ENCODE results near the gene RFX5. TPM values are rescaled to one million over a fixed set of nuclear protein-coding genes. Genes with fewer than 3 reads are reported as not detected.
"Not testable (repeated sequence)": the region's sequence is repeated elsewhere in the genome, so short reads cannot be mapped to it uniquely, and the experiment has no call there.

The RFX5 gene
- total RNA-seq, result 10 to 100 TPM in 5 of 6 experiments, 1 to 10 TPM in 1; 9.8 to 23.0 (median 16.8) TPM
- long read RNA-seq, partial matches to known transcripts, result 0 of 3 reads
- long read RNA-seq, other reads (novel, unspliced or antisense), result 2 of 3 reads

GRCh38 chr1:151346769-151347522, at the start of gene RFX5:
TSS of gene RFX5 (minus strand) at chr1:151347252. CDS start at chr1:151346320, 932 bp downstream.
- under 1% methylated on average over 34 of the region's 38 CpGs for WGBS (ENCODE audit: insufficient coverage, low coverage, low lambda C conversion rate, missing lambda C conversion rate)
- H3K4me3 ChIP-seq, result peak within 1 kb of the TSS; percentile 38 to 71 (median 59)
- peak within 1 kb of the TSS; percentile 75 to 88 (median 84) for H3K27ac ChIP-seq
- DNase-seq, result peak; percentile 94 to 96 (median 96)
- peak; percentile 96 to 98 (median 98) for ATAC-seq
- intact Hi-C loops (cut with DNase I), result no loop called here
- H3K36me3 ChIP-seq, result peaks cover 0 to 16% (median 0%) of the 10 kb centered on the region in 4 donors
- no peaks in the 10 kb centered on the region for H3K9me3 ChIP-seq
- TF ChIP-seq CTCF (IDR thresholded peaks at IDR 0.05) (no peak), POLR2A (IDR thresholded peaks at IDR 0.05) (peak; percentile 62)
- H3K27me3 ChIP-seq, result no peaks in the 10 kb centered on the region
- peaks cover 0 to 10% (median under 1%) of the 10 kb centered on the region in 4 donors for H3K4me1 ChIP-seq

DNA sequence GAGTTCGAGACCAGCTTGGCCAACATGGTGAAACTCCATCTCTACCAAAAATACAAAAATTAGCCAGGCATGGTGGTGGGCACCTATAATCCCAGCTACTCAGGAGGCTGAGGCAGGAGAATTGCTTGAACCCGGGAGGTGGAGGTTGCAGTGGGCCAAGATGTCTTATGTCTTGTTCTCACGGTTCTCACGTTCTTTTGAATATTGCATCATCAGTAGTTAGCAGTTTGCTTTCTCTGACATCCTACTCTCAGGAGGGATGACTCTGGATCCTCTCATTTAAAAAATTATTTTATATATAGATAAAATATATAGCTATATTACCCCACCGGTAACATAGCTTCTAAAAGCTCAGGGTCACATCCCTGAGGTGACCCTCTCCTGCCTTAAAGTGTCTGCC, 49.2 kb upstream of the RFX5 start:
- WGBS (ENCODE audit: insufficient coverage, low coverage, low lambda C conversion rate, missing lambda C conversion rate), result 52% methylated on average over 3 of the region's 5 CpGs
- DNase-seq; H3K9me3 ChIP-seq; H3K27me3 ChIP-seq; intact Hi-C loops (cut with DNase I); H3K36me3 ChIP-seq; H3K27ac ChIP-seq; ATAC-seq; H3K4me3 ChIP-seq: not testable (repeated sequence)
- peaks cover 0 to 18% (median 3%) of the 10 kb centered on the region in 4 donors for H3K4me1 ChIP-seq

DNA sequence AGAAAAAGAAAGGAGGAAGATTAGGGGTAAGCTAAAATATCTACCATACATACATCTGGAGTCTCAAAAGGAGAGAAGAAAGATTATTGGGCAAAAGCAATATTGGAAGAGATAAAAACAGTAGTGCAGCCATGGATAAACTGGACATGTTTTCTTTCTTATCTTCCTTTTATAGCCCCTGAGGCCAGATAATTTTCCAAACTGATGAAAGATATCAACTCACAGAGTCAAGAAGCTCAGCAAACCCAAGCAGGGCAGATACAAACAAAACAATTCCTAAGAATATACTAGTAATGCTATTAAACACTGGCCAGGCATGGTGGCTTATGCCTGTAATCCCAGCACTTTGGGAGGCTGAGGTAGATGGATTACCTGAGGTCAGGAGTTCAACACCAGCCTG, 46.5 kb upstream of the RFX5 start:
- no peak for DNase-seq
- Histone ChIP-seq H3K4me1 (peaks cover 0 to 15% (median 0%) of the 10 kb centered on the region in 4 donors), H3K27ac (no peak overlapping the region), H3K9me3 (no peaks in the 10 kb centered on the region), H3K4me3 (no peak overlapping the region), H3K36me3 (no peaks in the 10 kb centered on the region), H3K27me3 (no peaks in the 10 kb centered on the region)
- ATAC-seq, result no peak
- TF ChIP-seq CTCF (IDR thresholded peaks at IDR 0.05), result no peak
- TF ChIP-seq POLR2A (IDR thresholded peaks at IDR 0.05), result no peak
- intact Hi-C loops (cut with DNase I), result no loop called here

DNA sequence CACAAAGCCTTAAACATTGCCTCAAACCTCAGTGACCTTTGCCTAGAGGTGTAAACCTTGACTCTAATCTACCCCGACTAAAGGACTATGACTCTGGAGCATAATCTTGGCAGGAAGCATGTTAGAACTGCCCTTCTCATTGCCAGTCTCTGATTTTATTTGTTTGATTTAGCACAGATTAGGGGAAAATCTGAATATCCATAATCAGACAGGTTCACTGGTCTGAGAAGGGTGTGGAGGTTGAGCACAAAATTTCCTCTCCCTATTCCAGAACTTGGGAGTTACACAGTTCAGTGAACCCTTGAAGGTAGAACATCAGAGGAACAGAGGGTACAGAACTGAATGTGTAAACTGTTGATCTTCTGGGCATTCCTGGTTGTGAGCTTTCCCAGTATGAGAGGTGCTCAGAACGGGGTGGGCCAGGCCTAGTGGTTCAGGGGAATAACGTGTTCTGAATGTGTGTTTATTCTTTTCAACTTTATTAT, 44.1 kb upstream of the RFX5 start:
- no peak for DNase-seq
- TF ChIP-seq POLR2A (IDR thresholded peaks at IDR 0.05) (no peak), CTCF (IDR thresholded peaks at IDR 0.05) (no peak)
- Histone ChIP-seq H3K4me3 (no peak overlapping the region), H3K27me3 (no peaks in the 10 kb centered on the region), H3K9me3 (no peaks in the 10 kb centered on the region), H3K27ac (peak overlapping the region in 2 of 3 donors; percentile 30 to 45), H3K4me1 (peaks cover 0 to 15% (median 0%) of the 10 kb centered on the region in 4 donors), H3K36me3 (no peaks in the 10 kb centered on the region)
- intact Hi-C loops (cut with DNase I), result no loop called here
- peak; percentile 78 to 95 (median 88) for ATAC-seq
- 32% methylated on average over 3 of the region's 3 CpGs for WGBS (ENCODE audit: insufficient coverage, low coverage, low lambda C conversion rate, missing lambda C conversion rate)

DNA sequence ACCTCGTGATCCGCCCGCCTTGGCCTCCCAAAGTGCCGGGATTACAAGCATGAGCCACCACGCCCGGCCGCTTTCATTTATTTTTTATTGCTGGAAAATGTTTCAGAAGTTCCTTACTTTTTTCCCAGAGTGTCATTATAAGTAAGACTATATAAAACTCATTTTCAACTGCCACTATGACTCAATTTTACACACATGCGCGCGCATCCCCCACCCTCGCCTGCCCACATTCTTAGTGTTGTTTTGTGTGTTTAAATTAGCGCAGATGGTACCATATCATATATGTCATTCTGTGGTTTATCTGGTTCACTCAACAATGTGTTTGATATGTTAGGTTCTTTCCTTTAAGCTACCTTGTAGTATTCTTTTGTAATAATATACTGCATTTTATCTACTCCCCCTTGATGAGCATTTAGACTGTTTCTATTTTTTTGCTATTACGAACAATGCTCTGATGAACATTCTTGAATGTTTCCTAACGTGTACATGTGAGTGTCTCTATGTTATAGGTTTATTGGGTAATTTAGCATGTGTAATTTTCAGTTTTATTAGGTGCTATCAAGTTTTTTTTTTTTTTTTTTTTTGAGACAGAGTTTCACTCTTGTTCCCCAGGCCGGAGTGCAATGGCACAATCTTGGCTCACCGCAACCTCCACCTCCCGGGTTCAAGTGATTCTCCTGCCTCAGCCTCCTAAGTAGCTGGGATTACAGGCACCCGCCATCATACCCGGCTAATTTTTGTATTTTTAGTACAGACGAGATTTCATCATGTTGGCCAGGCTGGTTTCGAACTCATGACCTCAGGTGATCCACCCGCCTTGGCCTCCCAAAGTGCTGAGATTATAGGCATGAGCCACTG, 43.4 kb upstream of the RFX5 start:
- H3K4me3 ChIP-seq; ATAC-seq; intact Hi-C loops (cut with DNase I); H3K36me3 ChIP-seq; H3K9me3 ChIP-seq; DNase-seq; H3K27me3 ChIP-seq: not testable (repeated sequence)
- H3K4me1 ChIP-seq, result peaks cover 0 to 15% (median 0%) of the 10 kb centered on the region in 4 donors
- WGBS (ENCODE audit: insufficient coverage, low coverage, low lambda C conversion rate, missing lambda C conversion rate), result 76% methylated on average over 15 of the region's 22 CpGs
- peak overlapping the region in 2 of 3 donors; percentile 30 to 45 for H3K27ac ChIP-seq
